ENCODE results near the gene ANO1.
"Not testable (repeated sequence)": the region's sequence is repeated elsewhere in the genome, so short reads cannot be mapped to it uniquely, and the experiment has no call there.

Gene ANO1

DNA sequence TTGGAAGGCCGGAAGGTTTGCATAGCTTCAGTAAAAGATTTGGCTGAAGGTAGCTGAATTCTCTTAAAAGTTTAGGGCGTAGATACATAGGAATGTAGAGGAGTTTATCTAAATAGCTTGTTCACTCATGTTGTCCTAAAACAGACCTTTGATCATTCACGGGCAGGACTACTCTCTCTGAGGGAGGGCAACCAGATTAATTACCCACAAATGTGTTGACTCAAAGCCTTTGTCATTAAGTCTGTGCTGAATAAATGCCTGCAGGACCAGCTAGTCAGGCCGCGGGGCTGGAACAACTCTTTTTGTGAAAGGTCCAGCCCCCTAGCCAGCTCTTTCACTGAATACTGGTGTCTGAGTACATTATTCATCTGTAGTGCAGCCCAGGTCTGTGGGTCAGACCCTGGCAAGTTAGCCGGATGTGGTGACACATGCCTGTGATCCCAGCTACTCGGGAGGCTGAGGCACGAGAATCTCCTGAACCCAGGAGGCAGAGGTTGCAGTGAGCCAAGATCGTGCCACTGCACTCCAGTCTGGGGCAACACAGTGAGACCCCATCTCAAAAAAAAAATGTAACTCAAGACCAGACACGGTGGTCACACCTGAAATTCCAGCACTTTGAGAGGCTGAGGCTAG lies 122.2 kb downstream of the ANO1 start:
- DNase-seq: no peak

DNA sequence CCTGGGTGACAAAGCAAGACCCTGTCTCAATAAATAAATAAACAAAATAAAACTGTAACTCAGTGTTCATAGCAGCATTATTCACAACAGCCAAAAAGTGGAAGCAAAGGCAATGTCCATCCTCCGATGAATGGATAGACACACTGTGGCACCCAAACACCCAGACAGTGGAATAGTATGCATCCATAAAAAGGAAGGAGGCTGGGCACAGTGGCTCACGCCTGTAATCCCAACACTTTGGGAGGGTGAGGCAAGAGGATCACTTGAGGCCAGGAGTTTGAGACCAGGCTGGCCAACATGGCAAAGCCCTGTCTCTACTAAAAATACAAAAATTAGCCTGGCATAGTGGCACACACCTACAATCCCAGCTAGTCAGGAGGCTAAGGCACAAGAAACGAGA lies 122.9 kb downstream of the ANO1 start:
- not testable (repeated sequence) for DNase-seq

GRCh38 chr11:70201882-70202861 lies 124.1 kb downstream of the ANO1 start:
- no peak for DNase-seq

GRCh38 chr11:70202920-70203750 lies 125.0 kb downstream of the ANO1 start, which contains the start of gene FADD:
Gene FADD, plus strand, starts transcription at chr11:70203296. Its CDS starts 164 bp downstream, at chr11:70203460.
- peak; percentile 90 for DNase-seq

- DNase-seq: peak; percentile 76
Observed at GRCh38 chr11:70203751-70204465, 125.8 kb downstream of the ANO1 start.

DNA sequence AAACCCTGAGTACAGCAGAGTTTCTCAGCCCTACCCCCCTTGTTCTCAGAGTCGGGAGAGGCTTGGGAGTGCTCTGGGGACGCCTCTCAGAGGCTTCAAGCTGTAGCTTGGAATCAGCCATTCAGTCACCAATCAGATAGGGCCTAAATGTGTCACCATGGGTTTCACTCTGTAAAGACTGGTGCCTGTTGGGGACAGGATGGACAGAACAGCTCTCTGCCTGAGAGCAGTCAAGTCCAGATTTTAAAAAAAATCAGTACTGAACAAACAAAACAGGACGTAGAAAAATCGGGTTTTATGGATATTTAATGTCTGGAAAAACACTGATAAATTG lies 126.3 kb downstream of the ANO1 start:
- DNase-seq: no peak

- DNase-seq: no peak
Observed at GRCh38 chr11:70205049-70205725, 127.1 kb downstream of the ANO1 start.

DNA sequence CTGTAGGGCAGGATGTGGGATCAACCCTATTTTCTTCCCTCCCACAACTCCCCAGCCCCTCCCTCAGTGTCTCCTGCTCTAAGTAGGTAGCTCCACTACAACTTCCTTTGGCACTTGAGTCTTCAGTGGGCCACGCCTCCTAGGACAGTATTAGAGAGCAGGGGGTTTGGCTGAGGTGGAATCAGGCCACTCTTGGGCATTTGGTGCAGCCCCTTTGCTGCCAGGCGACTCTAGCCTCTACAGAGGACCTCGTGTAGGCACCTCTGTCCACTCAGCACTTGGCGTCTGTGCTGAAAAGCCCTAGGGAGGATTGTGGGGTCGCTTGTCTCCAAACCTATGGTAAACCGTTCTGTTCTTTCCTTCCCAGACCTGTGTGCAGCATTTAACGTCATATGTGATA lies 127.6 kb downstream of the ANO1 start:
- no peak for DNase-seq

- DNase-seq: no peak
Observed at GRCh38 chr11:70206226-70206981, 128.3 kb downstream of the ANO1 start.

GRCh38 chr11:70206982-70207376 lies 128.9 kb downstream of the ANO1 start:
- no peak for DNase-seq

DNA sequence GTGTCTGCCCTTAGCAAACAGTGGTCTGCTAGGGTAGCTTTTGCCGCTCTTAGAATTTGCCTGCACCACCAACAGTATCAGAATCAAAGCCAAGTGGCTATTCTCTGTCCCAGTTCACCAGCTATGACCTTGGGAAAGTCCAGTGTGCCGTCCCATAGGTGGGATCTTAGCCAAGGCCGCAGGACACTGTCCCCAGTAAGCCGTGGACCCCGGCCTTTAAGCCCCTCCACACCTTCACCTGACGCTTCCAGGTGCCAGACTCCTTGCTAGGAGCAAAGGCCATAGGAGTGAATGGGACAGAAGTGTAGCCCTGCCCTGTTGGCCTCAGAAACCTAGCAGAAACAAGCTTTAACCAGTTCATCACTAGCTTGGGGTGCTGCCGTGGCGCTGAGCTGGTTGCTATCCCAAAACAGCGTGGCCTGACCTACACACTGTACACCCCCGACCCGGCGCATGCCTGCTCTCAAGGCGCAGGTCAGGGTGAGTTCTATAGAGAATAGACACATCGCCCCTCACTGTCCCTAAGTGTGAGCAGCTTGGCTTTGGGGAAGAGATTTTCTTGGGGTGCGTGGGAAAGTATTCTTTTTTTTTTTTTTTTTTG lies 129.5 kb downstream of the ANO1 start:
- DNase-seq: no peak

GRCh38 chr11:70209391-70209912 lies 131.3 kb downstream of the ANO1 start:
- DNase-seq: no peak

GRCh38 chr11:70210051-70210501 lies 132.0 kb downstream of the ANO1 start:
- peak; percentile 11 for DNase-seq

- DNase-seq: no peak
Observed at GRCh38 chr11:70210530-70210929, 132.4 kb downstream of the ANO1 start.

DNA sequence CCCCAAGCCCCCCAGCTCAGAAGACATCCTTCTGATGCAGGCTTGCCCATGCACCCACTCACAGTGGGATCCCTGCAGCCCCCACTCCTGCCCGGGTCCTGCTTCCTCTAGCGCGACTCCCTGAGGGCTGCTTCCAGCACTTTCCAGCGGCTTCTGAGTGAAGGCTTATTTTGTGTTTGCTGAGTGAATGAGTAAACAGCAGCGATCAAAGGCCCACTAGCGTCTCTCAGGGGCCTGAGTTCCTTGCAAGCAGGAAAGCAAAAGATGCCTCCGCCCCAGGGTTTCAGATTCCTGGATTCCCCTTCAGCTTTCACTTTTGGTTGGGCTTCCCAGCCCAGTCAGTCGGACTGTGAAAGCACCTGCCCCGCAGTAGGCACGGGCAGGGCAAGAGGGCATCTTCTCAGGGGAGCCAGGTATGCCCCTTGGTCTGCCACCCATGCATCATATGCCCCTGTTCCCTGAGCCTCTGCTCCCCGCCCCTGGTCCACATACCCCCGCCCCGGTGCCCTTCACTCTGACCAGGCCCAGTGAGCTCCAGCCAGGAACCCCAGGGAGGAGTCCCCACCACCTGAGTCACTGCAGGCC lies 134.2 kb downstream of the ANO1 start:
- DNase-seq: peak; percentile 3

GRCh38 chr11:70217388-70217787 lies 139.3 kb downstream of the ANO1 start:
- DNase-seq: not testable (repeated sequence)

GRCh38 chr11:70218076-70218475 lies 140.0 kb downstream of the ANO1 start:
- not testable (repeated sequence) for DNase-seq

DNA sequence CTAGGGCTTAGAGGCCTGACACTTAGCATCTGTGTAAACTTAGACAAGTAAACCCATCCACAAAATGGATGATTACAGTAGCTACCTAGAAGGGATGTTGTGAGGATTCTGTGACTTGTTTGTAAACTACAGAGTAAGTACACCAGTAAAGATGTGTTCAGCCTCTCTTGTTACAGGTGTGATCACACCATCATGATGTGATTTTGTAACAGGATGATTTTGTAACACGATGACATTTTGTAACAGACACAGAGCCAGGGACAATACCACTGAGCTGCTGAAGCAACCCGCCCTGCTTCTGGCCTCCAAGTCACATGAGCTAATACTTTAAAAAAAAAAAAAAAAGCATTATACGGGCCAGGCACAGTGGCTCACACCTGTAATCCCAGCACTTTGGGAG lies 142.0 kb downstream of the ANO1 start:
- DNase-seq: no peak

GRCh38 chr11:70220920-70221319 lies 142.8 kb downstream of the ANO1 start:
- DNase-seq: peak; percentile 54

DNA sequence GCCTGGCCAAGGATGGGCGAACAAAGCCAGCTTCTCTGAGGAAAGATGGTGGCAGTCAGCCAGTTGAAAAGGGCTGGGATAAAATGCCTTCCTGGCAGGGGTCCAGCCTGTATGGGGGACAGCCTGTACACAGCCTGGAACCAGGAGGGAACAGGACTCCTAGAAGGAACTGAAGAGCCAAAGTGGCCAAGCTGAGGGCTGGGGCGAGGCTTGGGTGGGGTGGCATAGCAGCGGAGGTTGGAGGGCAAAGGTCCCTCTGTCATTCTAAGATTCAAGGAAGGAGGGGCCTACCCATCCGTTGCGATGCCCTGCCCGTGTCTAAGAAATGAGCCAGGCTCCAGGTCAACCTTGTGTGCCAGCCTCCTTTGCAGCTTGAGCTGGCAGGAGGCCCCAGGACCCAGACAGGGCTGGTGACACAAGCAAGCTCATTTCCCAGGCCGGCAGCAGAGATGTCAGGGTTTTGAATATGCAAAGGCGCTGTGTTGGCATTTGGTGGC lies 147.6 kb downstream of the ANO1 start:
- DNase-seq: no peak
